Testis (tissue), 3 donors: ENCODE results near the gene TIPRL. TPM values are rescaled to one million over a fixed set of nuclear protein-coding genes. Genes with fewer than 3 reads are reported as not detected.
A peak's percentile ranks its signal among the peaks of the same experiment; 100 is the strongest.

Source experiments
- DNase-seq: peaks from one replicate; pipeline ENCODE4 v3.0.0-alpha.2; 2019
- H3K27ac ChIP-seq, 2 donors: fragments of 200-600 bp; sonication (generic); one replicate each; pipeline ENCODE4 v1.5.1; 2019
- H3K27me3 ChIP-seq: fragments of 200-600 bp; sonication (generic); one replicate; pipeline ENCODE4 v1.5.1; 2019
- H3K36me3 ChIP-seq: fragments of 200-600 bp; sonication (generic); one replicate; pipeline ENCODE4 v1.5.1; 2017; ENCODE audit warnings: low read depth; ENCODE audit errors: missing control alignments
- H3K4me1 ChIP-seq: fragments of 200-600 bp; sonication (generic); one replicate; pipeline ENCODE4 v1.5.1; 2019
- H3K4me3 ChIP-seq, 2 donors: fragments of 200-600 bp; sonication (generic); one replicate each; pipeline ENCODE4 v1.5.1; 2017 to 2019
- H3K9me3 ChIP-seq: fragments of 200-600 bp; sonication (generic); one replicate; pipeline ENCODE4 v1.5.1; 2017
- CTCF ChIP-seq, 3 experiments: fragments of 450-650 bp in 2 of 3; fragments of 200-600 bp in 1 of 3; sonication (generic) in 1 of 3; IDR thresholded peaks; one replicate each; pipeline ENCODE4 v1.5.1; 2016 to 2019; ENCODE audit warnings: antibody characterized with exemption in 3 of 3, mild to moderate bottlenecking in 2 of 3, moderate library complexity in 1 of 3
- POLR2A ChIP-seq: fragments of 450-650 bp; IDR thresholded peaks from one replicate; pipeline ENCODE4 v1.6.1; 2017; ENCODE audit warnings: antibody characterized with exemption, mild to moderate bottlenecking, moderate library complexity
- WGBS, 2 donors: methylation state at CpG; one replicate each; pipeline ENCODE4 v1.1.5; 2018; 5-methylcytosine and 5-hydroxymethylcytosine counted together
- intact Hi-C: fragments of 100-400 bp; cut with DNase I; formaldehyde crosslinking; loops from one replicate; pipeline ENCODE4 v1.15.1; 2023; ENCODE audit warnings: low total_unique reads
- polyA plus RNA-seq: library from polyadenylated mRNA; stranded (reverse); fragments of 350-450 nt; fragmentation: Illumina TruSeq; extraction: RNeasy Lipid Tissue Mini Kit (QIAGEN cat#74804); gene quantifications from one replicate; pipeline ENCODE4 v1.2.3, GENCODE V29; 2014; ENCODE audit warnings: low read depth, low replicate concordance; ENCODE audit not compliant: insufficient read depth
- total RNA-seq, 2 donors: library from RNA; depleted of rRNA; stranded (reverse); fragments of >200 nt; gene quantifications; one replicate each; pipeline ENCODE4 v1.2.3, GENCODE V29; 2016

The TIPRL gene
- total and polyA plus RNA-seq, 3 donors from 2014 or later, result 19.8 to 44.6 (median 23.5) TPM

GRCh38 chr1:168227620-168228019 is 48.9 kb downstream of the TIPRL start:
- WGBS, 2 donors, result 13 to 29% methylated on average over 7 of the region's 7 CpGs
- no peaks in the 10 kb centered on the region for H3K36me3 ChIP-seq
- H3K27ac ChIP-seq, result peak overlapping the region; percentile 86 to 97
- H3K4me3 ChIP-seq, result peak overlapping the region; percentile 96 to 98
- no peaks in the 10 kb centered on the region for H3K9me3 ChIP-seq
- TF ChIP-seq POLR2A, result no peak
- H3K27me3 ChIP-seq, result no peaks in the 10 kb centered on the region
- intact Hi-C loops, result no loop called here
- DNase-seq, result no peak
- H3K4me1 ChIP-seq, result peaks cover 20% of the 10 kb centered on the region

GRCh38 chr1:168229893-168230292 is 51.1 kb downstream of the TIPRL start:
- WGBS, 2 donors, result 99 to 100% methylated on average over 4 of the region's 4 CpGs
- Histone ChIP-seq H3K4me1 (peaks cover 20% of the 10 kb centered on the region), H3K4me3 (no peak overlapping the region), H3K9me3 (no peaks in the 10 kb centered on the region), H3K27ac (no peak overlapping the region), H3K36me3 (no peaks in the 10 kb centered on the region), H3K27me3 (no peaks in the 10 kb centered on the region)
- TF ChIP-seq POLR2A, result no peak
- TF ChIP-seq CTCF (IDR thresholded peaks at IDR 0.05), result no peak
- intact Hi-C loops, result no loop called here
- DNase-seq, result no peak

- no peak for TF ChIP-seq CTCF (IDR thresholded peaks at IDR 0.05)
- TF ChIP-seq POLR2A, result no peak
- H3K9me3 ChIP-seq, result no peaks in the 10 kb centered on the region
- WGBS, 2 donors, result 95 to 100% methylated on average over 2 to 3 of the region's 3 CpGs
- no peaks in the 10 kb centered on the region for H3K36me3 ChIP-seq
- H3K27ac ChIP-seq, result no peak overlapping the region
- no peak for DNase-seq
- intact Hi-C loops, result no loop called here
- no peaks in the 10 kb centered on the region for H3K27me3 ChIP-seq
- H3K4me3 ChIP-seq, result no peak overlapping the region
- peaks cover 25% of the 10 kb centered on the region for H3K4me1 ChIP-seq
Observed at GRCh38 chr1:168230709-168231108, 51.9 kb downstream of the TIPRL start.

- 89 to 93% methylated on average over 8 of the region's 8 CpGs for WGBS, 2 donors
- no peak for TF ChIP-seq POLR2A
- no peak for TF ChIP-seq CTCF (IDR thresholded peaks at IDR 0.05)
- DNase-seq, result no peak
- H3K9me3 ChIP-seq, result no peaks in the 10 kb centered on the region
- H3K4me3 ChIP-seq, result no peak overlapping the region
- H3K4me1 ChIP-seq, result peaks cover 16% of the 10 kb centered on the region
- H3K27me3 ChIP-seq, result no peaks in the 10 kb centered on the region
- intact Hi-C loops, result no loop called here
- H3K27ac ChIP-seq, result peak overlapping the region in 1 of 2 donors; percentile 52
- H3K36me3 ChIP-seq, result no peaks in the 10 kb centered on the region
Observed at GRCh38 chr1:168234846-168235547, 56.2 kb downstream of the TIPRL start.

- no peaks in the 10 kb centered on the region for H3K9me3 ChIP-seq
- intact Hi-C loops, result no loop called here
- TF ChIP-seq CTCF (IDR thresholded peaks at IDR 0.05) (no peak), POLR2A (no peak)
- H3K27me3 ChIP-seq, result no peaks in the 10 kb centered on the region
- H3K4me1 ChIP-seq, result peaks cover 16% of the 10 kb centered on the region
- H3K36me3 ChIP-seq, result no peaks in the 10 kb centered on the region
- H3K27ac ChIP-seq, result peak overlapping the region; percentile 1 to 52
- no peak for DNase-seq
- no peak overlapping the region for H3K4me3 ChIP-seq
Observed at GRCh38 chr1:168235548-168235885, 56.8 kb downstream of the TIPRL start.
